NCI-H446 treated with DMSO at 0.1 percent for 48 hours (cell line): ENCODE measurements around the gene GP1BB.
"Not testable (repeated sequence)": the region's sequence is repeated elsewhere in the genome, so short reads cannot be mapped to it uniquely, and the experiment has no call there.

ENCODE experiments used
- DNase-seq: peaks from one replicate; lab custom pipeline; 2025; lab: John Stamatoyannopoulos, UW

Gene GP1BB

GRCh38 chr22:19723232-19723982 lies at the start of gene GP1BB:
Gene GP1BB, plus strand, starts transcription at chr22:19723539. Its CDS starts 31 bp downstream, at chr22:19723570.
- no peak for DNase-seq

- DNase-seq, result no peak
Measured at GRCh38 chr22:19673660-19674059, 49.7 kb upstream of the GP1BB start.

- peak; percentile 95 for DNase-seq
Measured at GRCh38 chr22:19674129-19674928, 49.0 kb upstream of the GP1BB start.

- DNase-seq, result no peak
Measured at GRCh38 chr22:19674929-19675253, 48.4 kb upstream of the GP1BB start.

- no peak for DNase-seq
Measured at GRCh38 chr22:19675428-19675827, 47.9 kb upstream of the GP1BB start.

GRCh38 chr22:19676437-19676836 lies 46.9 kb upstream of the GP1BB start:
- not testable (repeated sequence) for DNase-seq

GRCh38 chr22:19678949-19679521 lies 44.3 kb upstream of the GP1BB start:
- DNase-seq, result no peak

- DNase-seq, result no peak
Measured at GRCh38 chr22:19679522-19680101, 43.7 kb upstream of the GP1BB start.

- DNase-seq, result no peak
Measured at GRCh38 chr22:19680287-19680881, 43.0 kb upstream of the GP1BB start.

GRCh38 chr22:19680911-19681862 lies 42.2 kb upstream of the GP1BB start:
- no peak for DNase-seq

GRCh38 chr22:19681863-19682245 lies 41.5 kb upstream of the GP1BB start:
- no peak for DNase-seq

GRCh38 chr22:19686946-19687345 lies 36.4 kb upstream of the GP1BB start:
- DNase-seq, result no peak

GRCh38 chr22:19687561-19688300 lies 35.6 kb upstream of the GP1BB start:
- DNase-seq, result no peak

- no peak for DNase-seq
Measured at GRCh38 chr22:19688301-19689290, 34.7 kb upstream of the GP1BB start.

GRCh38 chr22:19689408-19689807 lies 33.9 kb upstream of the GP1BB start:
- no peak for DNase-seq

GRCh38 chr22:19691007-19691720 lies 32.2 kb upstream of the GP1BB start:
- no peak for DNase-seq

- DNase-seq, result no peak
Measured at GRCh38 chr22:19691721-19692341, 31.5 kb upstream of the GP1BB start.

- no peak for DNase-seq
Measured at GRCh38 chr22:19693581-19693980, 29.8 kb upstream of the GP1BB start.
